ENCODE data around the gene CARD10. TPM values are rescaled to one million over a fixed set of nuclear protein-coding genes. Genes with fewer than 3 reads are reported as not detected.

Gene CARD10
- total RNA-seq, 1 experiment from 2014 or later: 0.26 TPM

- intact Hi-C loops (cut with micrococcal nuclease; ENCODE audit: unreplicated experiment): no loop called here
- H3K4me3 ChIP-seq (ENCODE audit: low read depth, low read length, poor library complexity, severe bottlenecking): no peak overlapping the region
- H3K4me1 ChIP-seq (ENCODE audit: insufficient read depth, low read length, poor library complexity, severe bottlenecking): peaks cover 4% of the 10 kb centered on the region
- H3K27me3 ChIP-seq (replicated peaks; ENCODE audit: insufficient read depth, low read depth, low read length, poor library complexity): no peaks in the 10 kb centered on the region
- no peaks in the 10 kb centered on the region for H3K9me3 ChIP-seq (ENCODE audit: low read depth, low read length, poor library complexity, severe bottlenecking)
- CTCF ChIA-PET: interaction anchor here (0.7 kb wide), 1 partner anchor 182 kb away, joined by 3 read pairs; no protein-coding TSS in a partner anchor
- BruUV-seq (replicated peaks): no TSS peak
- no peaks in the 10 kb centered on the region for H3K36me3 ChIP-seq (ENCODE audit: insufficient read depth, low read length, poor library complexity, severe bottlenecking)
- POLR2A ChIA-PET (ENCODE audit: low non-redundant PET): no interaction called here
- no peak for TF ChIP-seq EZH2 (IDR thresholded peaks at IDR 0.05; ENCODE audit: borderline replicate concordance, low read depth, low read length, poor library complexity, severe bottlenecking)
- TF ChIP-seq CTCF (conservative IDR thresholded peaks at IDR 0.05; ENCODE audit: low read depth, low read length): no peak
- H3K27ac ChIP-seq (ENCODE audit: low read depth, low read length, poor library complexity, severe bottlenecking): no peak overlapping the region
- DNase-seq (ENCODE audit: low spot score): no peak
Measured at GRCh38 chr22:37484480-37485394, 34.5 kb downstream of the CARD10 start.

- no peak for DNase-seq (ENCODE audit: low spot score)
- TF ChIP-seq CTCF (conservative IDR thresholded peaks at IDR 0.05; ENCODE audit: low read depth, low read length) (no peak), EZH2 (IDR thresholded peaks at IDR 0.05; ENCODE audit: borderline replicate concordance, low read depth, low read length, poor library complexity, severe bottlenecking) (no peak)
- no peak overlapping the region for H3K27ac ChIP-seq (ENCODE audit: low read depth, low read length, poor library complexity, severe bottlenecking)
- ChIA-PET CTCF (no interaction called here), POLR2A (ENCODE audit: low non-redundant PET) (no interaction called here)
- no peaks in the 10 kb centered on the region for H3K36me3 ChIP-seq (ENCODE audit: insufficient read depth, low read length, poor library complexity, severe bottlenecking)
- intact Hi-C loops (cut with micrococcal nuclease; ENCODE audit: unreplicated experiment): no loop called here
- peaks cover 4% of the 10 kb centered on the region for H3K4me1 ChIP-seq (ENCODE audit: insufficient read depth, low read length, poor library complexity, severe bottlenecking)
- H3K4me3 ChIP-seq (ENCODE audit: low read depth, low read length, poor library complexity, severe bottlenecking): no peak overlapping the region
- H3K9me3 ChIP-seq (ENCODE audit: low read depth, low read length, poor library complexity, severe bottlenecking): no peaks in the 10 kb centered on the region
- BruUV-seq (replicated peaks): no TSS peak
- no peaks in the 10 kb centered on the region for H3K27me3 ChIP-seq (replicated peaks; ENCODE audit: insufficient read depth, low read depth, low read length, poor library complexity)
Measured at GRCh38 chr22:37483050-37483449, 36.2 kb downstream of the CARD10 start.

- Histone ChIP-seq H3K27me3 (replicated peaks; ENCODE audit: insufficient read depth, low read depth, low read length, poor library complexity) (no peaks in the 10 kb centered on the region), H3K9me3 (ENCODE audit: low read depth, low read length, poor library complexity, severe bottlenecking) (no peaks in the 10 kb centered on the region), H3K27ac (ENCODE audit: low read depth, low read length, poor library complexity, severe bottlenecking) (no peak overlapping the region), H3K4me1 (ENCODE audit: insufficient read depth, low read length, poor library complexity, severe bottlenecking) (peaks cover 4% of the 10 kb centered on the region), H3K4me3 (ENCODE audit: low read depth, low read length, poor library complexity, severe bottlenecking) (no peak overlapping the region), H3K36me3 (ENCODE audit: insufficient read depth, low read length, poor library complexity, severe bottlenecking) (no peaks in the 10 kb centered on the region)
- ChIA-PET POLR2A (ENCODE audit: low non-redundant PET) (no interaction called here), CTCF (no interaction called here)
- TF ChIP-seq CTCF (conservative IDR thresholded peaks at IDR 0.05; ENCODE audit: low read depth, low read length) (no peak), EZH2 (IDR thresholded peaks at IDR 0.05; ENCODE audit: borderline replicate concordance, low read depth, low read length, poor library complexity, severe bottlenecking) (no peak)
- BruUV-seq (replicated peaks): no TSS peak
- intact Hi-C loops (cut with micrococcal nuclease; ENCODE audit: unreplicated experiment): no loop called here
- DNase-seq (ENCODE audit: low spot score): no peak
Measured at GRCh38 chr22:37482244-37482643, 37.0 kb downstream of the CARD10 start.

All from A673 (cell line).